Esophagus squamous epithelium (tissue), 4 donors: ENCODE results near the gene IFI44.

Source experiments
- POLR2A ChIP-seq, 4 donors: fragments of 450-650 bp; IDR thresholded peaks; one replicate each; pipeline ENCODE4 v1.6.1; 2017; ENCODE audit warnings: antibody characterized with exemption in 4 of 4, mild to moderate bottlenecking in 4 of 4, moderate library complexity in 3 of 4
- TF ChIP-seq, protein P1 (sequence below), 6 experiments: fragments of 450-650 bp in 4 of 6; fragments of 200-600 bp in 2 of 6; sonication (generic) in 2 of 6; IDR thresholded peaks; one replicate each; pipeline ENCODE4 v1.5.1; 2016 to 2019; ENCODE audit warnings: antibody characterized with exemption in 6 of 6, mild to moderate bottlenecking in 4 of 6, moderate library complexity in 4 of 6

- TF ChIP-seq, protein P1, sequence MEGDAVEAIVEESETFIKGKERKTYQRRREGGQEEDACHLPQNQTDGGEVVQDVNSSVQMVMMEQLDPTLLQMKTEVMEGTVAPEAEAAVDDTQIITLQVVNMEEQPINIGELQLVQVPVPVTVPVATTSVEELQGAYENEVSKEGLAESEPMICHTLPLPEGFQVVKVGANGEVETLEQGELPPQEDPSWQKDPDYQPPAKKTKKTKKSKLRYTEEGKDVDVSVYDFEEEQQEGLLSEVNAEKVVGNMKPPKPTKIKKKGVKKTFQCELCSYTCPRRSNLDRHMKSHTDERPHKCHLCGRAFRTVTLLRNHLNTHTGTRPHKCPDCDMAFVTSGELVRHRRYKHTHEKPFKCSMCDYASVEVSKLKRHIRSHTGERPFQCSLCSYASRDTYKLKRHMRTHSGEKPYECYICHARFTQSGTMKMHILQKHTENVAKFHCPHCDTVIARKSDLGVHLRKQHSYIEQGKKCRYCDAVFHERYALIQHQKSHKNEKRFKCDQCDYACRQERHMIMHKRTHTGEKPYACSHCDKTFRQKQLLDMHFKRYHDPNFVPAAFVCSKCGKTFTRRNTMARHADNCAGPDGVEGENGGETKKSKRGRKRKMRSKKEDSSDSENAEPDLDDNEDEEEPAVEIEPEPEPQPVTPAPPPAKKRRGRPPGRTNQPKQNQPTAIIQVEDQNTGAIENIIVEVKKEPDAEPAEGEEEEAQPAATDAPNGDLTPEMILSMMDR (IDR thresholded peaks at IDR 0.05) = no peak
- TF ChIP-seq POLR2A (IDR thresholded peaks at IDR 0.05) = no peak
These were observed 42.5 kb downstream of the IFI44 start for GRCh38 chr1:78691995-78692747.
